WTC11 (cell line): Measurements from ENCODE around the gene MT1G. TPM values are rescaled to one million over a fixed set of nuclear protein-coding genes. Genes with fewer than 3 reads are reported as not detected.

Experiments
- ATAC-seq: fragments of 200-7000 bp; cut with Tn5 transposase; 2 replicates; pipeline ENCODE4 v1.10.0; 2021; ENCODE audit warnings: mild to moderate bottlenecking, moderate library complexity
- CTCF ChIA-PET: fragments of 300-600 bp; sonication (Branson Sonifier 250); formaldehyde crosslinking; loops from one replicate; lab custom pipeline; 2021; ENCODE audit warnings: antibody characterized with exemption; lab: Charles Lee
- POLR2A ChIA-PET: fragments of 350-600 bp; sonication (Branson Sonifier 250); formaldehyde crosslinking; loops from one replicate; lab custom pipeline; 2021; ENCODE audit warnings: antibody characterized with exemption; lab: Charles Lee
- DNase-seq: peaks from one replicate; pipeline ENCODE4 v3.0.0; 2021; ENCODE audit warnings: low spot score
- H3K27ac Mint-ChIP-seq: 2 replicates; pipeline ENCODE4 v1.8.0; 2021; ENCODE audit warnings: mixed read lengths
- H3K27me3 Mint-ChIP-seq: 2 replicates; pipeline ENCODE4 v1.8.0; 2021; ENCODE audit warnings: low read depth, mild to moderate bottlenecking, moderate library complexity, mixed read lengths
- H3K36me3 Mint-ChIP-seq: 2 replicates; pipeline ENCODE4 v1.8.0; 2021; ENCODE audit warnings: mixed read lengths
- H3K4me1 Mint-ChIP-seq: 2 replicates; pipeline ENCODE4 v1.8.0; 2022; ENCODE audit warnings: mixed read lengths
- H3K4me3 Mint-ChIP-seq: 2 replicates; pipeline ENCODE4 v1.8.0; 2021; ENCODE audit warnings: mild to moderate bottlenecking, moderate library complexity, mixed read lengths
- H3K9me3 Mint-ChIP-seq: 2 replicates; pipeline ENCODE4 v1.8.0; 2021; ENCODE audit warnings: mixed read lengths
- AFF4 ChIP-seq: sonication (generic); formaldehyde crosslinking; IDR thresholded peaks from 2 replicates; pipeline ENCODE4 v1.8.1; 2023; ENCODE audit warnings: mild to moderate bottlenecking, missing genetic modification reagents, borderline replicate concordance
- ATF2 ChIP-seq: sonication (generic); formaldehyde crosslinking; IDR thresholded peaks from 2 replicates; pipeline ENCODE4 v1.8.1; 2022; ENCODE audit warnings: low read depth, missing genetic modification reagents, borderline replicate concordance
- CBFB ChIP-seq: sonication (generic); formaldehyde crosslinking; IDR thresholded peaks from 2 replicates; pipeline ENCODE4 v1.8.1; 2022; ENCODE audit warnings: mild to moderate bottlenecking, low read depth, missing genetic modification reagents
- CREB1 ChIP-seq: sonication (generic); formaldehyde crosslinking; IDR thresholded peaks from 2 replicates; pipeline ENCODE4 v1.8.0; 2023; ENCODE audit warnings: mild to moderate bottlenecking, missing genetic modification reagents
- ETV6 ChIP-seq: sonication (generic); formaldehyde crosslinking; IDR thresholded peaks from 2 replicates; pipeline ENCODE4 v1.8.1; 2022; ENCODE audit warnings: mild to moderate bottlenecking, missing genetic modification reagents
- HMGXB4 ChIP-seq: sonication (generic); formaldehyde crosslinking; IDR thresholded peaks from 2 replicates; pipeline ENCODE4 v1.8.1; 2023; ENCODE audit warnings: mild to moderate bottlenecking, moderate library complexity, missing genetic modification reagents
- MAX ChIP-seq: sonication (generic); formaldehyde crosslinking; IDR thresholded peaks from 2 replicates; pipeline ENCODE4 v1.8.0; 2022; ENCODE audit warnings: mild to moderate bottlenecking, missing genetic modification reagents
- NR2C2 ChIP-seq: sonication (generic); formaldehyde crosslinking; IDR thresholded peaks from 2 replicates; pipeline ENCODE4 v1.8.0; 2022; ENCODE audit warnings: mild to moderate bottlenecking, missing genetic modification reagents
- SP1 ChIP-seq: sonication (generic); formaldehyde crosslinking; conservative IDR thresholded peaks from 2 replicates; pipeline ENCODE4 v1.8.1; 2022; ENCODE audit warnings: missing genetic modification reagents
- ZBTB43 ChIP-seq: sonication (generic); formaldehyde crosslinking; IDR thresholded peaks from 2 replicates; pipeline ENCODE4 v1.8.1; 2023; ENCODE audit warnings: mild to moderate bottlenecking, missing genetic modification reagents
- ZNF232 ChIP-seq: sonication (generic); formaldehyde crosslinking; IDR thresholded peaks from 2 replicates; pipeline ENCODE4 v1.8.0; 2022; ENCODE audit warnings: mild to moderate bottlenecking, missing genetic modification reagents
- ZNF671 ChIP-seq: fragments of 250-450 bp; sonication (Bioruptor Pico); IDR thresholded peaks from 2 replicates; pipeline ENCODE4 v1.8.0; 2021; ENCODE audit warnings: mild to moderate bottlenecking
- ZSCAN18 ChIP-seq: fragments of 250-450 bp; sonication (Bioruptor Pico); IDR thresholded peaks from 2 replicates; pipeline ENCODE4 v2.1.2; 2022; ENCODE audit warnings: mild to moderate bottlenecking, moderate library complexity
- total RNA-seq: library from RNA; stranded (reverse); gene quantifications from 3 replicates; pipeline ENCODE4 v1.2.3, GENCODE V29; 2021
- TF ChIP-seq, protein P1 (sequence below): sonication (generic); formaldehyde crosslinking; IDR thresholded peaks from 2 replicates; pipeline ENCODE4 v1.8.0; 2022; ENCODE audit warnings: mild to moderate bottlenecking, missing genetic modification reagents
- TF ChIP-seq, protein P2 (sequence below): sonication (generic); formaldehyde crosslinking; IDR thresholded peaks from 2 replicates; pipeline ENCODE4 v1.8.0; 2022; ENCODE audit warnings: missing genetic modification reagents

The MT1G gene
- total RNA-seq, 1 experiment from 2014 or later, result 333 TPM

DNA sequence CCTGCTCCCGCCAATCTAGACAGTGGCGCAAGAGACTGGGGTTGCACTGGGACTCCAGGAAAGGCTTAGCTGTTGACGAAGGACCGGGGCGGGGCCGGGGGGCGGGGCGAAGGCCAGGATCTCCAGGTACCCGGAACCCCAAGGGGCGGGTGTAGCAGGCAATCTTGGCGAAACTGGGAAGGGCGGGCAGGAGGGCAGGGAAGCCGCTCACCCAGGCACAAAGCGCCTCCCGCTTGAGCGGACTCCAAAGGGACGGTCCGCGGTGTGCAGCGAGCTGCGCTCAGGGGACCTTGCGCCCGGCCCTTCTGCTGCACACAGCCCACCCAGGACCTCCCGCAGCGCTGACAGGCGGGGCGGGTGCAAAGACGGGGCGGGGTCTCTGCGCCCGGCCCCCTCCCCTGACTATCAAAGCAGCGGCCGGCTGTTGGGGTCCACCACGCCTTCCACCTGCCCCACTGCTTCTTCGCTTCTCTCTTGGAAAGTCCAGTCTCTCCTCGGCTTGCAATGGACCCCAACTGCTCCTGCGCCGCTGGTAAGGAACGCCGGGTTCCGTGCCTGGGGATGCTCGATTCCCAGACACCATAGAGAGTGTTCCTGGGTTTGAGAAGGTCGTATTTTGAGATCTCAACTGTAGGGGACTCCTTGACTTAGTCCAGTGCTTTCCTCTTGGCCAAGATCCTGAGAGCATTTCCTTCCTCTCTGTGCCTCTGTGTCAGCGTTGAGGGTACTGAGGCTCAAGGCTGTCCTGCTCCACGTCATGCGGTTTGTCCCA, 10.1 kb downstream of the MT1G start, which contains the start of gene MT1F:
Gene MT1F, plus strand, starts transcription at position 405 of the 772 bp plus-strand sequence. Its CDS starts 100 bp downstream, at position 505.
- peak within 1 kb of the TSS; percentile 74; the same call in 1 of the 2 replicates for H3K27ac Mint-ChIP-seq
- peak; percentile 88 for ATAC-seq
- H3K9me3 Mint-ChIP-seq, result no peaks in the 10 kb centered on the region
- POLR2A ChIA-PET, result interaction anchor here (0.6 to 1.9 kb wide), 12 partner anchors 11 to 503 kb away, joined by 3 to 24 read pairs (median 4); partner anchors contain the start of genes MT1E, MT1H, MT1X and MT2A
- peak; percentile 66 for TF ChIP-seq SP1 (CRISPR knock-in tag)
- 0 out of 2 replicates have a peak, but pooled peaks have one; percentile 36 for TF ChIP-seq ZBTB43 (CRISPR knock-in tag)
- no peak for TF ChIP-seq ZNF671 (CRISPR knock-in tag)
- TF ChIP-seq CBFB, result 0 out of 2 replicates have a peak, but pooled peaks have one; percentile 62
- TF ChIP-seq HMGXB4 (CRISPR knock-in tag), result 0 out of 2 replicates have a peak, but pooled peaks have one; percentile 59
- TF ChIP-seq, protein P1, sequence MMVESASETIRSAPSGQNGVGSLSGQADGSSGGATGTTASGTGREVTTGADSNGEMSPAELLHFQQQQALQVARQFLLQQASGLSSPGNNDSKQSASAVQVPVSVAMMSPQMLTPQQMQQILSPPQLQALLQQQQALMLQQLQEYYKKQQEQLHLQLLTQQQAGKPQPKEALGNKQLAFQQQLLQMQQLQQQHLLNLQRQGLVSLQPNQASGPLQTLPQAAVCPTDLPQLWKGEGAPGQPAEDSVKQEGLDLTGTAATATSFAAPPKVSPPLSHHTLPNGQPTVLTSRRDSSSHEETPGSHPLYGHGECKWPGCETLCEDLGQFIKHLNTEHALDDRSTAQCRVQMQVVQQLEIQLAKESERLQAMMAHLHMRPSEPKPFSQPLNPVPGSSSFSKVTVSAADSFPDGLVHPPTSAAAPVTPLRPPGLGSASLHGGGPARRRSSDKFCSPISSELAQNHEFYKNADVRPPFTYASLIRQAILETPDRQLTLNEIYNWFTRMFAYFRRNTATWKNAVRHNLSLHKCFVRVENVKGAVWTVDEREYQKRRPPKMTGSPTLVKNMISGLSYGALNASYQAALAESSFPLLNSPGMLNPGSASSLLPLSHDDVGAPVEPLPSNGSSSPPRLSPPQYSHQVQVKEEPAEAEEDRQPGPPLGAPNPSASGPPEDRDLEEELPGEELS (CRISPR knock-in tag), result peak; percentile 18; the same call in 1 of the 2 replicates
- no peak for TF ChIP-seq ZNF232 (CRISPR knock-in tag)
- peak; percentile 47; the same call in 1 of the 2 replicates for TF ChIP-seq AFF4
- 0 out of 2 replicates have a peak, but pooled peaks have one; percentile 22 for TF ChIP-seq ETV6 (CRISPR knock-in tag)
- 0 out of 2 replicates have a peak, but pooled peaks have one; percentile 17 for TF ChIP-seq MAX (CRISPR knock-in tag)
- TF ChIP-seq, all 79 proteins: peak for 8
- Mint-ChIP-seq H3K4me1 (peaks cover 26% of the 10 kb centered on the region), H3K27me3 (peaks cover 85% of the 10 kb centered on the region), H3K4me3 (peak within 1 kb of the TSS; percentile 95), H3K36me3 (0 out of 2 replicates have a peak, but pooled peaks cover 5% of the 10 kb centered on the region)
- DNase-seq, result peak; percentile 92
- CTCF ChIA-PET, result interaction anchor here (0.6 to 1.5 kb wide), 9 partner anchors 8 to 329 kb away, joined by 3 to 24 read pairs (median 4); no protein-coding TSS in a partner anchor

DNA sequence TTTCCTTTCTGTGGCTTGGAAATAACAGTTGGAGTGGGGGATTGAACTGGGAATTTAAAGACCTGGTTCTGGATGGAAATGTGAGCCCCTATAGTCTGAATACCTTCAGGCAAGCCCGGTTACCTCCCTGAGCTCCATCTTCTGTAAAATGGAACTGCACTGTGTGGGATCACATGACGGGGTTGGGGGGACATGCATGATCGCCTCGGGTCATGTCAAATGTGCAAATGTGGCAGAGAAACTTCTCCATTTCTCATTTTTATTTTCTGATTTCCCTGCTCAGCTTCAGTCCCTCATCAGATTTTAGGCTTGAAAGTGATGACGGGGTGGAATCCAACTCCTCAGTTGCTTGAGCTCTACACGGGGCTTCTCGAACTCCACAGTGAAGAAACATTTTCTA, 14.6 kb downstream of the MT1G start:
- H3K4me3 Mint-ChIP-seq, result no peak overlapping the region
- POLR2A ChIA-PET, result interaction anchor here (0.6 to 1.3 kb wide), 3 partner anchors 27 to 50 kb away, joined by 3 read pairs; partner anchors contain the start of genes MT1E and MT2A
- no peaks in the 10 kb centered on the region for H3K9me3 Mint-ChIP-seq
- H3K27me3 Mint-ChIP-seq, result peaks cover 85% of the 10 kb centered on the region
- H3K27ac Mint-ChIP-seq, result no peak overlapping the region
- ATAC-seq (no peak), DNase-seq (no peak)
- CTCF ChIA-PET, result interaction anchor here (0.6 to 1.6 kb wide), 8 partner anchors 9 to 49 kb away, joined by 3 to 5 read pairs (median 3); partner anchors contain the start of genes MT1G and MT1H
- peaks cover 8% of the 10 kb centered on the region for H3K4me1 Mint-ChIP-seq
- H3K36me3 Mint-ChIP-seq, result no peaks in the 10 kb centered on the region
- no peak for TF ChIP-seq NR2C2
- TF ChIP-seq ETV6 (CRISPR knock-in tag), result no peak
- no peak for TF ChIP-seq ATF2 (CRISPR knock-in tag)
- no peak for TF ChIP-seq ZSCAN18 (CRISPR knock-in tag)
- TF ChIP-seq, protein P2, sequence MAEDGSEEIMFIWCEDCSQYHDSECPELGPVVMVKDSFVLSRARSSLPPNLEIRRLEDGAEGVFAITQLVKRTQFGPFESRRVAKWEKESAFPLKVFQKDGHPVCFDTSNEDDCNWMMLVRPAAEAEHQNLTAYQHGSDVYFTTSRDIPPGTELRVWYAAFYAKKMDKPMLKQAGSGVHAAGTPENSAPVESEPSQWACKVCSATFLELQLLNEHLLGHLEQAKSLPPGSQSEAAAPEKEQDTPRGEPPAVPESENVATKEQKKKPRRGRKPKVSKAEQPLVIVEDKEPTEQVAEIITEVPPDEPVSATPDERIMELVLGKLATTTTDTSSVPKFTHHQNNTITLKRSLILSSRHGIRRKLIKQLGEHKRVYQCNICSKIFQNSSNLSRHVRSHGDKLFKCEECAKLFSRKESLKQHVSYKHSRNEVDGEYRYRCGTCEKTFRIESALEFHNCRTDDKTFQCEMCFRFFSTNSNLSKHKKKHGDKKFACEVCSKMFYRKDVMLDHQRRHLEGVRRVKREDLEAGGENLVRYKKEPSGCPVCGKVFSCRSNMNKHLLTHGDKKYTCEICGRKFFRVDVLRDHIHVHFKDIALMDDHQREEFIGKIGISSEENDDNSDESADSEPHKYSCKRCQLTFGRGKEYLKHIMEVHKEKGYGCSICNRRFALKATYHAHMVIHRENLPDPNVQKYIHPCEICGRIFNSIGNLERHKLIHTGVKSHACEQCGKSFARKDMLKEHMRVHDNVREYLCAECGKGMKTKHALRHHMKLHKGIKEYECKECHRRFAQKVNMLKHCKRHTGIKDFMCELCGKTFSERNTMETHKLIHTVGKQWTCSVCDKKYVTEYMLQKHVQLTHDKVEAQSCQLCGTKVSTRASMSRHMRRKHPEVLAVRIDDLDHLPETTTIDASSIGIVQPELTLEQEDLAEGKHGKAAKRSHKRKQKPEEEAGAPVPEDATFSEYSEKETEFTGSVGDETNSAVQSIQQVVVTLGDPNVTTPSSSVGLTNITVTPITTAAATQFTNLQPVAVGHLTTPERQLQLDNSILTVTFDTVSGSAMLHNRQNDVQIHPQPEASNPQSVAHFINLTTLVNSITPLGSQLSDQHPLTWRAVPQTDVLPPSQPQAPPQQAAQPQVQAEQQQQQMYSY (CRISPR knock-in tag), result no peak
- no peak for TF ChIP-seq CREB1 (CRISPR knock-in tag)
